K562 (cell line): ENCODE data around the gene TMEM245. TPM values are rescaled to one million over a fixed set of nuclear protein-coding genes. Genes with fewer than 3 reads are reported as not detected.

Experiments used
- ATAC-seq: fragments of 200-7000 bp; cut with Tn5 transposase; 3 replicates; pipeline ENCODE4 v1.9.1; 2020; ENCODE audit warnings: moderate library complexity
- BruUV-seq: library from RNA; stranded (reverse); fragments of 400-500 nt; replicated peaks from 2 replicates; lab custom pipeline; 2021; lab: Mats Ljungman, UMichigan
- CTCF ChIA-PET: fragments of 300-600 bp; formaldehyde crosslinking; extraction: SDS; loops from one replicate; lab custom pipeline; 2021; ENCODE audit warnings: low intra/inter-chr PET ratio; lab: Yijun Ruan, JAX
- POLR2A ChIA-PET: fragments of 300-600, 350-650 bp; sonication (Branson Sonifier 250); formaldehyde crosslinking; extraction: SDS; loops from one replicate; lab custom pipeline; 2021; ENCODE audit warnings: antibody characterized with exemption, inconsistent platforms; lab: Yijun Ruan, JAX
- DNase-seq, 4 experiments: peaks; one replicate each; pipeline versions ENCODE4 v3.0.0 to v3.0.0-alpha.2; 2011 to 2018; ENCODE audit warnings: low spot score in 3 of 4, mixed read lengths in 3 of 4; ENCODE audit errors: extremely low read depth in 1 of 4
- FAIRE-seq: peaks from 2 replicates; lab custom pipeline; 2011; peaks lifted over from hg19 to GRCh38; lab: Jason Lieb, UNC
- H2AFZ ChIP-seq: 2 replicates; pipeline ENCODE4 v1.6.0; 2011; ENCODE audit warnings: low read depth, low read length, control low read depth, inconsistent platforms
- H3K27ac ChIP-seq: fragments of 200-600 bp; 3 replicates; pipeline ENCODE4 v1.8.0; 2011; ENCODE audit warnings: low read depth, mild to moderate bottlenecking, control low read depth, inconsistent platforms, low read length, moderate library complexity, mixed read lengths; ENCODE audit errors: extremely low read depth
- H3K27me3 ChIP-seq, 2 experiments: fragments of 300-600 bp in 1 of 2; 2 replicates in 1 of 2; 3 replicates in 1 of 2; pipeline versions ENCODE4 v1.6.0 to v1.8.0; 2011; ENCODE audit warnings: inconsistent platforms in 2 of 2, low read length in 2 of 2, mild to moderate bottlenecking in 1 of 2, mixed read lengths in 1 of 2, moderate library complexity in 1 of 2; ENCODE audit not compliant: control insufficient read depth in 2 of 2, insufficient read depth in 2 of 2
- H3K36me3 ChIP-seq: fragments of 300-600 bp; 3 replicates; pipeline ENCODE4 v1.8.0; 2011; ENCODE audit warnings: mild to moderate bottlenecking, low read length, inconsistent platforms; ENCODE audit not compliant: control insufficient read depth, insufficient read depth
- H3K4me1 ChIP-seq, 2 experiments: fragments of 200-600 bp in 1 of 2; replicated peaks in 1 of 2; 2 replicates in 1 of 2; 3 replicates in 1 of 2; pipeline versions ENCODE4 v1.5.1 to v1.8.0; 2011; ENCODE audit warnings: inconsistent platforms in 2 of 2, low read length in 2 of 2, mild to moderate bottlenecking in 1 of 2, mixed read lengths in 1 of 2, moderate library complexity in 1 of 2; ENCODE audit not compliant: control insufficient read depth in 2 of 2, insufficient read depth in 2 of 2
- H3K4me2 ChIP-seq: 2 replicates; pipeline ENCODE4 v1.6.1; 2011; ENCODE audit warnings: low read length, control low read depth, inconsistent platforms, mixed read lengths; ENCODE audit not compliant: insufficient read depth
- H3K4me3 ChIP-seq: fragments of 200-600 bp; sonication (generic), shearing (Covaris generic); 2 replicates; pipeline ENCODE4 v1.5.1; 2016; ENCODE audit warnings: control low read depth, inconsistent platforms
- H3K79me2 ChIP-seq: fragments of 200-600 bp; 3 replicates; pipeline ENCODE4 v1.8.0; 2011; ENCODE audit warnings: low read length, inconsistent platforms; ENCODE audit not compliant: control insufficient read depth, insufficient read depth
- H3K9ac ChIP-seq, 2 experiments: 2 replicates each; pipeline versions ENCODE4 v1.6.0 to v1.6.1; 2011; ENCODE audit warnings: low read depth in 2 of 2, low read length in 2 of 2, control low read depth in 1 of 2, inconsistent platforms in 1 of 2, mild to moderate bottlenecking in 1 of 2, mixed read lengths in 1 of 2; ENCODE audit not compliant: insufficient read depth in 1 of 2
- H3K9me1 ChIP-seq: one replicate; pipeline ENCODE4 v1.6.0; 2011; ENCODE audit warnings: inconsistent platforms, mild to moderate bottlenecking, low read length, moderate library complexity; ENCODE audit not compliant: control insufficient read depth, insufficient read depth
- H3K9me3 ChIP-seq: replicated peaks from 2 replicates; pipeline ENCODE4 v1.5.1; 2011; ENCODE audit warnings: low read depth, low read length, inconsistent platforms; ENCODE audit not compliant: control insufficient read depth, insufficient read depth
- H4K20me1 ChIP-seq: replicated peaks from 2 replicates; pipeline ENCODE4 v1.6.1; 2011; ENCODE audit warnings: low read length, inconsistent platforms, mixed read lengths; ENCODE audit not compliant: control insufficient read depth, insufficient read depth
- ATF3 ChIP-seq, 2 experiments: fragments of 450-650 bp in 1 of 2; sonication (generic) in 1 of 2; formaldehyde crosslinking in 1 of 2; IDR thresholded peaks in 1 of 2; conservative IDR thresholded peaks in 1 of 2; 2 replicates each; pipeline versions ENCODE4 v1.6.1 to v1.8.1; 2016 to 2023; ENCODE audit warnings: mild to moderate bottlenecking in 2 of 2, moderate library complexity in 2 of 2, inconsistent platforms in 1 of 2, missing genetic modification reagents in 1 of 2
- CHCHD3 ChIP-seq: fragments of 250-450 bp; sonication (Bioruptor Pico); IDR thresholded peaks from 2 replicates; pipeline ENCODE4 v2.1.2; 2022; ENCODE audit warnings: mild to moderate bottlenecking
- FUS ChIP-seq: fragments of 200-400 bp; formaldehyde crosslinking; optimal IDR thresholded peaks from 2 replicates; pipeline ENCODE3; 2017; ENCODE audit warnings: low read depth, low read length
- GABPB1 ChIP-seq: sonication (generic); formaldehyde crosslinking; IDR thresholded peaks from 2 replicates; pipeline ENCODE4 v1.8.0; 2022; ENCODE audit warnings: mild to moderate bottlenecking, missing genetic modification reagents
- MCM3 ChIP-seq: fragments of 450-650 bp; IDR thresholded peaks from 2 replicates; pipeline ENCODE4 v1.6.1; 2016
- MTA1 ChIP-seq: fragments of 450-650 bp; IDR thresholded peaks from 2 replicates; pipeline ENCODE4 v1.6.1; 2017; ENCODE audit warnings: borderline replicate concordance
- POLR2A ChIP-seq: fragments of 450-650 bp; conservative IDR thresholded peaks from 2 replicates; pipeline ENCODE4 v1.6.1; 2016
- SMC3 ChIP-seq: conservative IDR thresholded peaks from 2 replicates; pipeline ENCODE4 v1.6.1; 2011; ENCODE audit warnings: low read depth, low read length, improper control_type of control experiment; ENCODE audit not compliant: insufficient read depth
- SNIP1 ChIP-seq: fragments of 450-650 bp; IDR thresholded peaks from 2 replicates; pipeline ENCODE4 v1.7.1; 2017; ENCODE audit warnings: low read depth, mild to moderate bottlenecking
- TBP ChIP-seq: optimal IDR thresholded peaks from 2 replicates; pipeline ENCODE3; 2011; ENCODE audit warnings: low read depth, low read length, improper control_type of control experiment
- TCF3 ChIP-seq: sonication (generic); formaldehyde crosslinking; IDR thresholded peaks from 2 replicates; pipeline ENCODE4 v1.4.0; 2020; ENCODE audit warnings: mild to moderate bottlenecking, missing genetic modification reagents
- whole genome bisulfite sequencing: fragments of 100-300 bp; shearing (Covaris generic); methylation state at CpG from one replicate; pipeline ENCODE4 v1.1.6; 2016; ENCODE audit warnings: low coverage, mixed read lengths; ENCODE audit not compliant: insufficient coverage; ENCODE audit errors: missing lambda C conversion rate; 5-methylcytosine and 5-hydroxymethylcytosine counted together
- in situ Hi-C: fragments of 300-500 bp; cut with MboI; formaldehyde crosslinking; loops from 4 replicates; pipeline ENCODE4 v1.15.0; 2018; ENCODE audit warnings: inconsistent platforms, mixed read lengths
- intact Hi-C: fragments of 100-400 bp; cut with micrococcal nuclease; formaldehyde crosslinking; loops from 2 replicates; pipeline ENCODE4 v1.14.2; 2022
- polyA plus RNA-seq, 8 experiments: library from polyadenylated mRNA; depleted of rRNA in 4 of 8; stranded (reverse) in 5 of 8; unstranded in 3 of 8; fragments of >200 nt; fragmentation: Nextera tagmentation in 2 of 8; fragmentation: Illumina TruSeq in 1 of 8; extraction: Ambion mirVana in 2 of 8; extraction: Trizol in 1 of 8; gene quantifications; 2 replicates each; pipeline versions ENCODE4 v1.2.1 to v1.2.3, GENCODE V29; 2011 to 2014; ENCODE audit warnings: inconsistent platforms in 1 of 8, missing spikeins in 1 of 8
- total RNA-seq, 7 experiments: library from RNA; depleted of rRNA in 6 of 7; stranded (reverse); fragments of >200 nt in 6 of 7; fragmentation: Illumina TruSeq in 2 of 7; extraction: Trizol in 2 of 7; gene quantifications; 2 replicates each; pipeline versions ENCODE4 v1.2.1 to v1.2.3, GENCODE V29; 2011 to 2021; ENCODE audit warnings: low replicate concordance in 1 of 7
- TF ChIP-seq, protein P1 (sequence below): fragments of 450-650 bp; IDR thresholded peaks from 2 replicates; pipeline ENCODE4 v1.6.1; 2018; ENCODE audit warnings: mild to moderate bottlenecking, low read depth; ENCODE audit not compliant: partially characterized antibody

Gene TMEM245
- total and polyA plus RNA-seq, 9 of the 15 experiments (the other 6 are each of a cell fraction or from before 2014, with no cell fraction given): 8.5 to 43.2 (median 24.3) TPM

GRCh38 chr9:109143881-109144562, 24.3 kb upstream of the TMEM245 start (continued):
- TF ChIP-seq, protein P1, sequence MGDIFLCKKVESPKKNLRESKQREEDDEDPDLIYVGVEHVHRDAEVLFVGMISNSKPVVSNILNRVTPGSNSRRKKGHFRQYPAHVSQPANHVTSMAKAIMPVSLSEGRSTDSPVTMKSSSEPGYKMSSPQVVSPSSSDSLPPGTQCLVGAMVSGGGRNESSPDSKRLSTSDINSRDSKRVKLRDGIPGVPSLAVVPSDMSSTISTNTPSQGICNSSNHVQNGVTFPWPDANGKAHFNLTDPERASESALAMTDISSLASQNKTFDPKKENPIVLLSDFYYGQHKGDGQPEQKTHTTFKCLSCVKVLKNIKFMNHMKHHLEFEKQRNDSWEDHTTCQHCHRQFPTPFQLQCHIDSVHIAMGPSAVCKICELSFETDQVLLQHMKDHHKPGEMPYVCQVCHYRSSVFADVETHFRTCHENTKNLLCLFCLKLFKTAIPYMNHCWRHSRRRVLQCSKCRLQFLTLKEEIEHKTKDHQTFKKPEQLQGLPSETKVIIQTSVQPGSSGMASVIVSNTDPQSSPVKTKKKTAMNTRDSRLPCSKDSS: peak; percentile 38
- 0 out of 2 replicates have a peak, but pooled peaks have one; percentile 25 for TF ChIP-seq SMC3
- peak; percentile 53 for TF ChIP-seq TBP
- 0 out of 2 replicates have a peak, but pooled peaks have one; percentile 12 for TF ChIP-seq MTA1
- peak; percentile 80 for TF ChIP-seq GABPB1 (CRISPR knock-in tag)
- TF ChIP-seq FUS: no peak
- TF ChIP-seq SNIP1: no peak
- TF ChIP-seq POLR2A: 0 out of 2 replicates have a peak, but pooled peaks have one; percentile 54
- TF ChIP-seq TCF3: peak; percentile 47
- TF ChIP-seq CHCHD3 (CRISPR knock-in tag): no peak

DNA sequence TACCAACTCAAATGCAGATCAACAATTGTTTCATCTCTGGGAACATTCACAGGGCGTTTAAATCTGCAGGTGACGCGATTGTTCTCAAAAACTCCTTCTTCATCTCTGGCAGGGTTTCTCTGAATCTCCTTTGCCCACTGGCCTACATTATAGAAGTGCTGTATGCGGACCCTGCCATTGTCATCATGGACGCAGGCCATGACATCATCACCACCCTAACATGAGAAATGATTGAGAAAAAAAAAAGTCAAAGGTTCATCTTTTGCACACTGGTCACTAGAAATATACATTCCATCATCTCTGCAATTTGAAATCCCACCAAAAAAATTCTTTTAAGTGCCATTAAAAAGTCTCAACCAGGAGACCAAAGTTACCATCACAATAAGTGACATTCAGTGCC, 21.6 kb upstream of the TMEM245 start:
- CTCF ChIA-PET: no interaction called here
- Histone ChIP-seq H3K9me1 (no peaks in the 10 kb centered on the region), H2AFZ (peak overlapping the region; percentile 20; the same call in 1 of the 2 replicates), H3K4me3 (no peak overlapping the region), H3K4me1 (peaks cover 14 to 16% of the 10 kb centered on the region in 2 experiments; a peak in 4 of 5 replicates)
- DNase-seq (no peak), ATAC-seq (no peak)
- no TSS peak for BruUV-seq
- in situ Hi-C loops: no loop called here
- WGBS: 90% methylated on average over 5 of the region's 5 CpGs
- intact Hi-C loops: no loop called here
- TF ChIP-seq ATF3 (IDR thresholded peaks at IDR 0.05): peak; percentile 53
- no peak for TF ChIP-seq ATF3 (CRISPR knock-in tag; conservative IDR thresholded peaks at IDR 0.05)
- no peak for TF ChIP-seq MCM3
- TF ChIP-seq, all 486 proteins: peak for 1
- Histone ChIP-seq H3K79me2 (no peaks in the 10 kb centered on the region), H3K36me3 (no peaks in the 10 kb centered on the region), H3K27me3 (no peaks in the 10 kb centered on the region), H3K27ac (no peak overlapping the region), H4K20me1 (no peaks in the 10 kb centered on the region), H3K4me2 (no peak overlapping the region), H3K9ac (no peak overlapping the region), H3K9me3 (no peaks in the 10 kb centered on the region)
- POLR2A ChIA-PET: no interaction called here
- no peak for FAIRE-seq
